NCI-H1105 (cell line): ENCODE results near the gene NPPC.

Experiments used
- DNase-seq: peaks from one replicate; lab custom pipeline; 2025; lab: John Stamatoyannopoulos, UW

NPPC gene

GRCh38 chr2:231935207-231935524, 9.0 kb upstream of the NPPC start:
- no peak for DNase-seq

- DNase-seq = no peak
These were observed 8.4 kb upstream of the NPPC start for GRCh38 chr2:231934441-231935206.

GRCh38 chr2:231933916-231934401, 7.8 kb upstream of the NPPC start:
- no peak for DNase-seq

GRCh38 chr2:231932985-231933915, 7.1 kb upstream of the NPPC start:
- no peak for DNase-seq

- DNase-seq = no peak
These were observed 6.4 kb upstream of the NPPC start for GRCh38 chr2:231932711-231932970.

- DNase-seq = no peak
These were observed 5.3 kb upstream of the NPPC start for GRCh38 chr2:231931481-231931915.

GRCh38 chr2:231930593-231931281, 4.5 kb upstream of the NPPC start:
- no peak for DNase-seq

- DNase-seq = no peak
These were observed 3.9 kb upstream of the NPPC start for GRCh38 chr2:231929961-231930592.

- DNase-seq = no peak
These were observed 2.9 kb upstream of the NPPC start for GRCh38 chr2:231928901-231929725.

- no peak for DNase-seq
These were observed 2.3 kb upstream of the NPPC start for GRCh38 chr2:231928481-231928880.

- no peak for DNase-seq
These were observed 1.3 kb upstream of the NPPC start for GRCh38 chr2:231927566-231927890.

GRCh38 chr2:231926761-231927565, 767 bp upstream of the NPPC start:
- peak; percentile 38 for DNase-seq

- peak; percentile 33 for DNase-seq
These were observed 655 bp downstream of the NPPC start for GRCh38 chr2:231925303-231926179.

- no peak for DNase-seq
These were observed 1.3 kb downstream of the NPPC start for GRCh38 chr2:231924889-231925275.

- DNase-seq = no peak
These were observed 2.0 kb downstream of the NPPC start for GRCh38 chr2:231923951-231924888.

- no peak for DNase-seq
These were observed 3.2 kb downstream of the NPPC start for GRCh38 chr2:231923010-231923344.

- DNase-seq = no peak
These were observed 3.7 kb downstream of the NPPC start for GRCh38 chr2:231922311-231923009.

GRCh38 chr2:231920795-231921194, 5.4 kb downstream of the NPPC start:
- no peak for DNase-seq
